Stomach (tissue), 4 donors: ENCODE results near the gene PLA2G1B.

Source experiments
- POLR2A ChIP-seq, 4 donors: fragments of 450-650 bp; IDR thresholded peaks; one replicate each; pipeline ENCODE4 v1.6.1; 2016; ENCODE audit warnings: antibody characterized with exemption in 4 of 4, control low read depth in 2 of 4, mild to moderate bottlenecking in 1 of 4, moderate library complexity in 1 of 4
- POLR2AphosphoS5 ChIP-seq, 3 donors: sonication (generic); formaldehyde crosslinking; IDR thresholded peaks; one replicate each; pipeline ENCODE4 v1.6.1; 2016; ENCODE audit warnings: antibody characterized with exemption in 3 of 3

DNA sequence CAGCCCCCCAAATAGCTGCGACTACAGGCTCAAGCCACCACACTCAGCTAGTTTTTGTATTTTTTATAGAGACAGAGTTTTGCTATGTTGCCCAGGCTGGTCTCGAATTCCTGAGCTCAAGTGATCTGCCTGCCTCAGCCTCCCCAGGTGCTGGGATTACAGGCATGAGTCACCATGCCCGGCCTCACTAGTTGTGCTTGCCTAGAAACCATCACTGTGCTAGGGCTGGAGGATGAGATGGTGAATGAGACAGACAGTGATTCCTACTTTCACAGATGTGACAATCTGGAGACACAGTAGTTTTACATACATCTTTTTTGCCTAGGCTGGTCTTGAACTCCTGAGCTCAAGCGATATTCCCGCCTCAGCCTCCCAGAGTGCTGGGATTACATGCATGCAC is 48.8 kb upstream of the PLA2G1B start:
- TF ChIP-seq POLR2AphosphoS5 (IDR thresholded peaks at IDR 0.05) = no peak
- TF ChIP-seq POLR2A (IDR thresholded peaks at IDR 0.05) = no peak
